Fibroblast of the aortic adventitia (primary cell): ENCODE data around the gene UBE2L3. TPM values are rescaled to one million over a fixed set of nuclear protein-coding genes. Genes with fewer than 3 reads are reported as not detected.
A peak's percentile ranks its signal among the peaks of the same experiment; 100 is the strongest.
"Not testable (repeated sequence)": the region's sequence is repeated elsewhere in the genome, so short reads cannot be mapped to it uniquely, and the experiment has no call there.

ENCODE experiments used
- DNase-seq: peaks from one replicate; pipeline ENCODE4 v3.0.0-alpha.2; 2010; ENCODE audit warnings: low read depth
- H3K4me3 ChIP-seq: 2 replicates; pipeline ENCODE4 v1.5.1; 2011; ENCODE audit warnings: low read depth, mild to moderate bottlenecking, control low read depth, low read length, moderate library complexity
- CTCF ChIP-seq: IDR thresholded peaks from 2 replicates; pipeline ENCODE4 v1.5.1; 2011; ENCODE audit warnings: mild to moderate bottlenecking, low read length, control low read depth, inconsistent platforms; ENCODE audit not compliant: insufficient read depth
- total RNA-seq: library from RNA; depleted of rRNA; stranded (reverse); fragments of >200 nt; gene quantifications from 2 replicates; pipeline ENCODE4 v1.2.3, GENCODE V29; 2012; ENCODE audit warnings: low replicate concordance

UBE2L3 gene
- total RNA-seq, 1 donor: 59.7 TPM

- no peak for TF ChIP-seq CTCF
- no peak for DNase-seq
- H3K4me3 ChIP-seq: no peak overlapping the region
Measured at GRCh38 chr22:21636629-21637218, 69.2 kb downstream of the UBE2L3 start.

DNA sequence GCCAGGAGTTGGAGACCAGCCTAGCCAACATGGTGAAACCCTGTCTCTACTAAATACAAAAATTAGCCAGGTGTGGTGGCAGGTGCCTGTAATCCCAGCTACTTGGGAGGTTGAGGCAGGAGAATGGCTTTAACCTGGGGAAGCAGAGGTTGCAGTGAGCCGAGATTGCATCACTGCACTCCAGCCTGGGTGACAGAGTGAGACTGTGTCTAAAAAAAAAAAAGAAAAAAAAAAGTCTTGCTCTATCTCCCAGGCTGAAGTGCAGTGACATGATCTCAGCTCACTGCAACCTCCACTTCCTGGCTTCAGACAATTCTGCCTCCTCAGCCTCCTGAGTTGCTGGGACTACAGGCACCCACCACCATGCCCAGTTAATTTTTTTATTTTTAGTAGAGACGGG lies 69.9 kb downstream of the UBE2L3 start:
- DNase-seq, H3K4me3 ChIP-seq: not testable (repeated sequence)

- no peak overlapping the region for H3K4me3 ChIP-seq
- no peak for DNase-seq
- TF ChIP-seq CTCF: no peak
Measured at GRCh38 chr22:21639359-21639758, 71.8 kb downstream of the UBE2L3 start.

DNA sequence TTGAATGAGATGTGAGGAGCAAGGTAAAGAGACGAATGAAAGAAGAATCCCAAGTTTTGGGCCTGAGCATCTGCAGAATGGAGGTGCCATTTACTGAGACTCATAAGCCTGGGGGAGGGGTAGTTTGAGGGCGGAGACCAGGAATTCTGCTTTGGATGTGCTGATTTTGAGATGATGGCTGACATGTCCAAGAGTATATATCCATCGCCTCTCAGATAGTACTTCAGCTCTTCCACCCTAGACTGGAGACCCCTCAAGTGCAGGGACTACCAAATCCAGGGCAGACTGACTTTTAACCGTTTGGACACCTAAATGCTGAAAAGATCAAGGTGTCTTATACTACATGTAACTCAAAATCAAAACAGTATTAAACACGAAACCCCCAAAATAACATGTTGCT lies 73.3 kb downstream of the UBE2L3 start:
- TF ChIP-seq CTCF: no peak
- no peak for DNase-seq
- H3K4me3 ChIP-seq: no peak overlapping the region

GRCh38 chr22:21641417-21641788 lies 73.9 kb downstream of the UBE2L3 start:
- H3K4me3 ChIP-seq: peak overlapping the region; percentile 70
- TF ChIP-seq CTCF: peak; percentile 69
- DNase-seq: peak; percentile 61

DNA sequence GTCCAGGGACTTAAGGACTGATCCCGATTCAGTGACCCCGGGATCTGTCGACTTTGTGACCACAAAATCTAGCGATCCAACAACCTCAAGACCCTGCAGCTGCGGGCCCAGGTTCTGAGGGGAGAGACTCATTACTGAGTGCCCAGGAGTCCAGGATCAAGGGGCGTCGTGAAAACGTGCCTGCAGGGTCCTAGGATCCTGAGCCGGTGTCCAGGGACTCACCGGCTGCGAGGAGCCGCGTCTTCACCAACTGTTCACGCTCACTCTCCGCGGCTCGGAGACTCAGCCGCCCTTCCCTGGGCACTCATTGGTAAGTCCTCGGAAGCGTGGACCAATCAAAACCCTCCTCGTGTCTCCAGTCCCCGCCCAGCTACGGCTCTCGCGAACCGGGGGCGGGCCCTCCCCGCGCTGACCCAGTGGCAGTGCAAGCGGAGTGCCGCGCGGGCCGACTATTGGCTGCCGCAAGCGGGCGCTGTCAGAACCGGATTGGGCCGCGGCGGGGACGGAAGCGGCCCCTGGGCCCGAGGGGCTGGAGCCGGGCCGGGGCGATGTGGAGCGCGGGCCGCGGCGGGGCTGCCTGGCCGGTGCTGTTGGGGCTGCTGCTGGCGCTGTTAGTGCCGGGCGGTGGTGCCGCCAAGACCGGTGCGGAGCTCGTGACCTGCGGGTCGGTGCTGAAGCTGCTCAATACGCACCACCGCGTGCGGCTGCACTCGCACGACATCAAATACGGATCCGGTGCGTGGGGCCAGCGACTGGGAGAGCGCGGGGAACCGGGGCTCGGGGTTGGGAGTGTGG lies 74.5 kb downstream of the UBE2L3 start, which contains the start of gene SDF2L1:
TSS of gene SDF2L1 (plus strand) at position 514 of the 795 bp plus-strand sequence. CDS start at position 549, 35 bp downstream.
- no peak for TF ChIP-seq CTCF
- H3K4me3 ChIP-seq: peak within 1 kb of the TSS; percentile 82
- DNase-seq: peak; percentile 98

DNA sequence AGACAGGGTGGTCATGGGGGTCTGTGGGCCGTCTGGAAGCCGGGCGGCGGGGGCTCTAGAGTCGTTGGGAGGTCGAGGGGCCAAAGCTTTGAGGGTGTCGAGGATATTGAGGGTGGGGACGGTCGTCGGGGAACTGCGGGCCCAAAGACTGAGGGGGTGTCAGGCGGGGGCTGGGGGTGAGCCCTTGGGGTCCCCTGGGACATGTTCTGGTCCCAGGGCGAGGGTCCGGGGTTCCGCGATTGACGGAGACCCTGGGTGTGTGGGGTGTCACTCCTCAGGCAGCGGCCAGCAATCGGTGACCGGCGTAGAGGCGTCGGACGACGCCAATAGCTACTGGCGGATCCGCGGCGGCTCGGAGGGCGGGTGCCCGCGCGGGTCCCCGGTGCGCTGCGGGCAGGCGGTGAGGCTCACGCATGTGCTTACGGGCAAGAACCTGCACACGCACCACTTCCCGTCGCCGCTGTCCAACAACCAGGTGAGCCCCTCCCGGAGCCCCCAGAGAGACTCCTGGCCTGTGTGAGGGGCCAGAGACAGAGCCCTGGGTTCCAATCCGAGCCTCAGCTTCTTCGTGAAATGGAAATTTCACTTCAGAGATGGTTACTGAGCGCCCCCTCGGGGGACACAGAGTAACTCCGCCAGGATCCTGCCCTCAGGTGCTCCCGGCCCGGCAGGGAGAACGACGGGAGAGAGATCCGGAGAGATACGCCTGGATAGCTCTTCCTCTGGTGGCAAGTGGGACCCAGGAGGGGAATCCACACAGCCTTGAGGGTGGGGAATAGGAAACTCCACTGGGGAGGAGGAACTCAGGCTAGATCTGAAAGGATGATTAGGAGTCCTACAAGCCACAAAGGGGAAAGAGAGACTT lies 75.3 kb downstream of the UBE2L3 start:
- H3K4me3 ChIP-seq: peak overlapping the region; percentile 82
- peak; percentile 52 for DNase-seq
- TF ChIP-seq CTCF: peak; percentile 67
